ENCODE measurements around the gene INTS7.
"Not testable (repeated sequence)": the region's sequence is repeated elsewhere in the genome, so short reads cannot be mapped to it uniquely, and the experiment has no call there.

Gene INTS7

GRCh38 chr1:212002536-212002935 lies 32.8 kb downstream of the INTS7 start:
- Histone ChIP-seq H3K36me3 (peaks cover 38% of the 10 kb centered on the region), H3K4me1 (no peaks in the 10 kb centered on the region), H3K4me3 (ENCODE audit: low read depth, low read length) (no peak overlapping the region), H3K27me3 (no peaks in the 10 kb centered on the region), H3K9me3 (no peaks in the 10 kb centered on the region)
- TF ChIP-seq, protein P1, sequence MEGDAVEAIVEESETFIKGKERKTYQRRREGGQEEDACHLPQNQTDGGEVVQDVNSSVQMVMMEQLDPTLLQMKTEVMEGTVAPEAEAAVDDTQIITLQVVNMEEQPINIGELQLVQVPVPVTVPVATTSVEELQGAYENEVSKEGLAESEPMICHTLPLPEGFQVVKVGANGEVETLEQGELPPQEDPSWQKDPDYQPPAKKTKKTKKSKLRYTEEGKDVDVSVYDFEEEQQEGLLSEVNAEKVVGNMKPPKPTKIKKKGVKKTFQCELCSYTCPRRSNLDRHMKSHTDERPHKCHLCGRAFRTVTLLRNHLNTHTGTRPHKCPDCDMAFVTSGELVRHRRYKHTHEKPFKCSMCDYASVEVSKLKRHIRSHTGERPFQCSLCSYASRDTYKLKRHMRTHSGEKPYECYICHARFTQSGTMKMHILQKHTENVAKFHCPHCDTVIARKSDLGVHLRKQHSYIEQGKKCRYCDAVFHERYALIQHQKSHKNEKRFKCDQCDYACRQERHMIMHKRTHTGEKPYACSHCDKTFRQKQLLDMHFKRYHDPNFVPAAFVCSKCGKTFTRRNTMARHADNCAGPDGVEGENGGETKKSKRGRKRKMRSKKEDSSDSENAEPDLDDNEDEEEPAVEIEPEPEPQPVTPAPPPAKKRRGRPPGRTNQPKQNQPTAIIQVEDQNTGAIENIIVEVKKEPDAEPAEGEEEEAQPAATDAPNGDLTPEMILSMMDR (IDR thresholded peaks at IDR 0.05; ENCODE audit: low read depth, low read length) = no peak
- DNase-seq = no peak

GRCh38 chr1:211997426-211997825 lies 37.9 kb downstream of the INTS7 start:
- not testable (repeated sequence) for H3K27me3 ChIP-seq; H3K4me1 ChIP-seq; DNase-seq; H3K9me3 ChIP-seq; H3K4me3 ChIP-seq (ENCODE audit: low read depth, low read length)
- peaks cover 36% of the 10 kb centered on the region for H3K36me3 ChIP-seq

GRCh38 chr1:211991695-211992094 lies 43.7 kb downstream of the INTS7 start:
- TF ChIP-seq, protein P1 (IDR thresholded peaks at IDR 0.05; ENCODE audit: low read depth, low read length) = no peak
- H3K27me3 ChIP-seq = no peaks in the 10 kb centered on the region
- H3K4me1 ChIP-seq = no peaks in the 10 kb centered on the region
- H3K4me3 ChIP-seq (ENCODE audit: low read depth, low read length) = no peak overlapping the region
- H3K9me3 ChIP-seq = no peaks in the 10 kb centered on the region
- no peak for DNase-seq
- H3K36me3 ChIP-seq = peaks cover 27% of the 10 kb centered on the region

GRCh38 chr1:211986628-211987254 lies 48.6 kb downstream of the INTS7 start:
- no peak for DNase-seq
- Histone ChIP-seq H3K4me3 (ENCODE audit: low read depth, low read length) (no peak overlapping the region), H3K36me3 (peaks cover 23% of the 10 kb centered on the region), H3K4me1 (no peaks in the 10 kb centered on the region), H3K9me3 (no peaks in the 10 kb centered on the region), H3K27me3 (no peaks in the 10 kb centered on the region)
- TF ChIP-seq, protein P1 (IDR thresholded peaks at IDR 0.05; ENCODE audit: low read depth, low read length) = no peak

DNA sequence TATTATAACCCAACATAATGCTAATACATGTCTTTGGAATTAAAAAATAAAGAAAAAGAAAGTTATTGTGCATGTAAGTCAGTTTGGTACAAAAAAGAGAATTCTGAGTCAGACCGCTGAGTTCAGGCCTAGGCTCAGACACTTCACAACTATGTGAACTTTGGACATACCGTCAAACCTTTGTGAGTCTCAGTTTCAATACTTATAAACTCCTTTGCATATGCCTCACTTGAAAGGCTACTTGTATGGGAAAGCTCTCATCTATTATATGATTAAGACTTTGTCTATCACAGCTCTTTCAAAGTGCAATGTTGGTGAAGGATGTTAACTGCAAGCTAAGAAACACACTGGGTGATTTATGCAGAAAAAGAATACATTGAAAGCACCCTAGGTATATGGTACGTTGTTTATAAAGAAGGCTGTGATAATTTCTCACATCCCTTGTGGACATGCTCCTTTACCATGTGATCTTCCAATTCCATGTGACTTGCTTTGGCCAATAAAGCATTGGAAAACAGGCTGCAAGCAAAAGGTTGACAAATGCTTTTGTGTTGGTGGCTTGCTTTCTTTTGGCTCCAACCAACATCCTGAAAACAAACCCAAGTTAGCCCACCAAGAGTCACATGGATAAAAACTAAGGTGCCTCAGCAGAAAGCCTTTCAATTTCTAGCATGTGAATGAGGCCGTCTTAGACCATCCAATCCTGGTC lies 49.6 kb downstream of the INTS7 start:
- H3K4me3 ChIP-seq (ENCODE audit: low read depth, low read length) = no peak overlapping the region
- no peaks in the 10 kb centered on the region for H3K27me3 ChIP-seq
- H3K9me3 ChIP-seq = no peaks in the 10 kb centered on the region
- H3K36me3 ChIP-seq = peaks cover 26% of the 10 kb centered on the region
- H3K4me1 ChIP-seq = no peaks in the 10 kb centered on the region
- DNase-seq = no peak
- TF ChIP-seq, protein P1 (IDR thresholded peaks at IDR 0.05; ENCODE audit: low read depth, low read length) = no peak

GRCh38 chr1:211978596-211978995 lies 56.8 kb downstream of the INTS7 start:
- Histone ChIP-seq H3K4me3 (ENCODE audit: low read depth, low read length) (no peak overlapping the region), H3K36me3 (peaks cover 36% of the 10 kb centered on the region), H3K4me1 (no peaks in the 10 kb centered on the region), H3K9me3 (no peaks in the 10 kb centered on the region), H3K27me3 (no peaks in the 10 kb centered on the region)
- DNase-seq = no peak
- TF ChIP-seq, protein P1 (IDR thresholded peaks at IDR 0.05; ENCODE audit: low read depth, low read length) = no peak

All from BE2C (cell line).